Cardiac muscle cell (in vitro differentiated cells and primary cell): Measurements from ENCODE around the gene ADGRF5. TPM values are rescaled to one million over a fixed set of nuclear protein-coding genes. Genes with fewer than 3 reads are reported as not detected.

Experiments used
- DNase-seq, 2 donors: peaks; one replicate each; pipeline versions ENCODE4 v3.0.0 to v3.0.0-alpha.2; 2010 to 2017; ENCODE audit warnings: low read depth in 1 of 2, low spot score in 1 of 2
- H3K27ac ChIP-seq: fragments of 200-600 bp; sonication (generic); 2 replicates; pipeline ENCODE4 v1.5.1; 2016
- H3K27me3 ChIP-seq: fragments of 200-600 bp; sonication (generic); 2 replicates; pipeline ENCODE4 v1.6.0; 2016; ENCODE audit warnings: control low read depth
- H3K36me3 ChIP-seq: fragments of 200-600 bp; sonication (generic); 2 replicates; pipeline ENCODE4 v1.5.1; 2016; ENCODE audit warnings: control low read depth
- H3K4me1 ChIP-seq: fragments of 200-600 bp; sonication (generic); 2 replicates; pipeline ENCODE4 v1.8.1; 2017; ENCODE audit warnings: low read depth, mild to moderate bottlenecking, mixed run types
- H3K4me3 ChIP-seq: fragments of 200-600 bp; sonication (generic); 2 replicates; pipeline ENCODE4 v1.5.1; 2016; ENCODE audit warnings: mild to moderate bottlenecking
- H3K9me3 ChIP-seq: fragments of 200-600 bp; sonication (generic); 2 replicates; pipeline ENCODE4 v1.5.1; 2017; ENCODE audit warnings: low read depth, mild to moderate bottlenecking, control low read depth
- CTCF ChIP-seq: IDR thresholded peaks from 2 replicates; pipeline ENCODE4 v1.5.1; 2012; ENCODE audit warnings: low read depth, mild to moderate bottlenecking, low read length
- polyA plus RNA-seq: library from polyadenylated mRNA; unstranded; fragments of >200 nt; fragmentation: Nextera tagmentation; extraction: Ambion mirVana; gene quantifications from 2 replicates; pipeline ENCODE4 v1.2.1, GENCODE V29; 2016
- total RNA-seq: library from RNA; depleted of rRNA; stranded (reverse); fragments of >200 nt; gene quantifications from 2 replicates; pipeline ENCODE4 v1.2.3, GENCODE V29; 2016

ADGRF5 gene
- total and polyA plus RNA-seq, 2 experiments from 2014 or later: 0.12 TPM; not detected in 1

GRCh38 chr6:46894433-46894832, 27.3 kb downstream of the ADGRF5 start:
- DNase-seq: no peak
- no peaks in the 10 kb centered on the region for H3K36me3 ChIP-seq
- no peak overlapping the region for H3K27ac ChIP-seq
- no peaks in the 10 kb centered on the region for H3K27me3 ChIP-seq
- H3K9me3 ChIP-seq: no peaks in the 10 kb centered on the region
- H3K4me1 ChIP-seq: no peaks in the 10 kb centered on the region
- H3K4me3 ChIP-seq: no peak overlapping the region
- no peak for TF ChIP-seq CTCF

- Histone ChIP-seq H3K27me3 (no peaks in the 10 kb centered on the region), H3K27ac (no peak overlapping the region), H3K4me3 (no peak overlapping the region), H3K4me1 (no peaks in the 10 kb centered on the region), H3K9me3 (no peaks in the 10 kb centered on the region), H3K36me3 (no peaks in the 10 kb centered on the region)
- TF ChIP-seq CTCF: no peak
- DNase-seq: no peak
These were observed 28.1 kb downstream of the ADGRF5 start for GRCh38 chr6:46893648-46894047.

GRCh38 chr6:46891252-46891795, 30.4 kb downstream of the ADGRF5 start:
- Histone ChIP-seq H3K4me1 (no peaks in the 10 kb centered on the region), H3K4me3 (no peak overlapping the region), H3K36me3 (no peaks in the 10 kb centered on the region), H3K27ac (no peak overlapping the region), H3K27me3 (no peaks in the 10 kb centered on the region), H3K9me3 (no peaks in the 10 kb centered on the region)
- no peak for TF ChIP-seq CTCF
- DNase-seq: no peak

- no peak for TF ChIP-seq CTCF
- Histone ChIP-seq H3K27ac (no peak overlapping the region), H3K27me3 (no peaks in the 10 kb centered on the region), H3K9me3 (no peaks in the 10 kb centered on the region), H3K4me3 (no peak overlapping the region), H3K4me1 (no peaks in the 10 kb centered on the region), H3K36me3 (no peaks in the 10 kb centered on the region)
- no peak for DNase-seq
These were observed 33.2 kb downstream of the ADGRF5 start for GRCh38 chr6:46888578-46888977.

GRCh38 chr6:46888031-46888430, 33.7 kb downstream of the ADGRF5 start:
- H3K4me1 ChIP-seq: no peaks in the 10 kb centered on the region
- H3K36me3 ChIP-seq: no peaks in the 10 kb centered on the region
- no peak for TF ChIP-seq CTCF
- no peak for DNase-seq
- H3K9me3 ChIP-seq: no peaks in the 10 kb centered on the region
- H3K4me3 ChIP-seq: no peak overlapping the region
- no peak overlapping the region for H3K27ac ChIP-seq
- H3K27me3 ChIP-seq: no peaks in the 10 kb centered on the region

GRCh38 chr6:46882645-46883044, 39.1 kb downstream of the ADGRF5 start:
- no peaks in the 10 kb centered on the region for H3K9me3 ChIP-seq

More at GRCh38 chr6:46882645-46883044, 39.1 kb downstream of the ADGRF5 start:
- no peaks in the 10 kb centered on the region for H3K27me3 ChIP-seq
- no peaks in the 10 kb centered on the region for H3K4me1 ChIP-seq
- no peak overlapping the region for H3K4me3 ChIP-seq
- no peaks in the 10 kb centered on the region for H3K36me3 ChIP-seq
- no peak for TF ChIP-seq CTCF
- H3K27ac ChIP-seq: no peak overlapping the region
- no peak for DNase-seq
